BLaER1 (cell line): ENCODE measurements around the gene PTPMT1.
A peak's percentile ranks its signal among the peaks of the same experiment; 100 is the strongest.

ENCODE experiments used
- H3K27ac ChIP-seq: shearing (Covaris generic); formaldehyde crosslinking; 2 replicates; pipeline ENCODE4 v1.8.1; 2022
- H3K27me3 ChIP-seq: shearing (Covaris generic); formaldehyde crosslinking; 2 replicates; pipeline ENCODE4 v1.8.1; 2022
- H3K36me3 ChIP-seq: shearing (Covaris generic); formaldehyde crosslinking; 2 replicates; pipeline ENCODE4 v1.8.1; 2022
- H3K4me1 ChIP-seq: shearing (Covaris generic); formaldehyde crosslinking; 2 replicates; pipeline ENCODE4 v1.8.1; 2022
- H3K4me2 ChIP-seq: shearing (Covaris generic); formaldehyde crosslinking; 2 replicates; pipeline ENCODE4 v1.8.1; 2022
- H3K4me3 ChIP-seq: shearing (Covaris generic); formaldehyde crosslinking; 2 replicates; pipeline ENCODE4 v1.8.1; 2022
- H3K9ac ChIP-seq: shearing (Covaris generic); formaldehyde crosslinking; 2 replicates; pipeline ENCODE4 v1.8.1; 2022
- H3K9me3 ChIP-seq: shearing (Covaris generic); formaldehyde crosslinking; 2 replicates; pipeline ENCODE4 v1.8.1; 2022
- H4K20me1 ChIP-seq: shearing (Covaris generic); formaldehyde crosslinking; 2 replicates; pipeline ENCODE4 v1.8.1; 2022
- Cebpa-rat ChIP-seq: shearing (Covaris generic); IDR thresholded peaks from 2 replicates; pipeline ENCODE4 v1.8.1; 2022

The PTPMT1 gene

DNA sequence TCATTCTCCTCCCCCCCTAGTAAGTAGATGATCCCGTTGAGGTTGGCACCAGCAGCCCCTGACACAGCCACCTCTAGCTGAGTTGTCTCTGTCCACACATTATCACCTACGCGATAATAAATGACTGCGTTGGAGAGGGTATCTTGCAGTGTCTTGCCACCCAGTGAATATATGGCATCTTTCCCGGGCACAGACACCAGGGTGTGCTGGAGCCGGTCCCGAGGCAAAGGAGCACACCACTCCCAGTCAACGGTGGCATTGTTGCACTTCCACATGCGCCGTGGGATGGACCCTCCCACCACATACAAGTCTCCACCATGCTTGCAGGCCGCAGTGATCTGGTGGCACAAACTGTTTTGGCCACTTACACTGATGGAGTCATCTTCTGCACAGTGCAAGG, 7.9 kb downstream of the PTPMT1 start:
- TF ChIP-seq Cebpa-rat = no peak

DNA sequence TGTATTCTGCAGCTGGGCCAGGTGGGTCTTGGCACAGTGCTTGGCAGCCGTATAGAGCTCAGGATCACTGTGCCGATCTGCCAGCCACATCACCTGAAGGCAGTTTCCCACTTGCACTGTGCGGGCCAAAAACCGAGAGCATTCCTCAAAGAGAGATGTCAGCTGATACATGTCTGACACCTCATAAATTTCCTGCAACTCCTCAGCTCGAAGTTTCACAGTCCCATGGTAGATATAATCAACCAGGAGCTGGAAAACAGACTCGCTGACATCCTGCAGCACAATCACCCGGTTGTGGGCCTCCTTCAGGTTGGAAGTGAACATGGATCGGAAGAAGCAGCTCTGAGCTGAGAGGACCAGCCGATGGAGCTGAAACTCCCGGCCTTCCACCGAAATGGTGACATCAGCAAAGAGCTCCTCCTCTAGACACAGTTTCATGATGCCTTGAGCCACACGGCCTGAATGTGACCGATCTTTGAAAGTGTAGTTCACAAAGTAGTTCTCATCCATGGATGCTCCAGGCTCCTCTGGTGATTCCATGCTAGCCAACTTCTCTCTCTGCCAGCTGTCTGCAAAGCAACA, 12.2 kb downstream of the PTPMT1 start:
- TF ChIP-seq Cebpa-rat = no peak
- H3K4me2 ChIP-seq = peak overlapping the region; percentile 94
- H3K36me3 ChIP-seq = peaks cover 78% of the 10 kb centered on the region
- no peaks in the 10 kb centered on the region for H3K27me3 ChIP-seq
- peaks cover 33% of the 10 kb centered on the region for H4K20me1 ChIP-seq
- no peaks in the 10 kb centered on the region for H3K9me3 ChIP-seq
- H3K4me3 ChIP-seq = peak overlapping the region; percentile 81
- peak overlapping the region; percentile 88 for H3K9ac ChIP-seq
- H3K4me1 ChIP-seq = peaks cover 35% of the 10 kb centered on the region
- 0 out of 2 replicates have a peak overlapping the region, but pooled peaks have one; percentile 86 for H3K27ac ChIP-seq

More for the DNA sequence above, 7.9 kb downstream of the PTPMT1 start:
- Histone ChIP-seq H3K36me3 (peaks cover 96% of the 10 kb centered on the region), H3K27me3 (no peaks in the 10 kb centered on the region), H3K4me3 (no peak overlapping the region), H3K9me3 (no peaks in the 10 kb centered on the region), H3K9ac (no peak overlapping the region), H3K4me2 (no peak overlapping the region), H3K27ac (no peak overlapping the region), H4K20me1 (peaks cover 65% of the 10 kb centered on the region), H3K4me1 (peaks cover 21% of the 10 kb centered on the region)

DNA sequence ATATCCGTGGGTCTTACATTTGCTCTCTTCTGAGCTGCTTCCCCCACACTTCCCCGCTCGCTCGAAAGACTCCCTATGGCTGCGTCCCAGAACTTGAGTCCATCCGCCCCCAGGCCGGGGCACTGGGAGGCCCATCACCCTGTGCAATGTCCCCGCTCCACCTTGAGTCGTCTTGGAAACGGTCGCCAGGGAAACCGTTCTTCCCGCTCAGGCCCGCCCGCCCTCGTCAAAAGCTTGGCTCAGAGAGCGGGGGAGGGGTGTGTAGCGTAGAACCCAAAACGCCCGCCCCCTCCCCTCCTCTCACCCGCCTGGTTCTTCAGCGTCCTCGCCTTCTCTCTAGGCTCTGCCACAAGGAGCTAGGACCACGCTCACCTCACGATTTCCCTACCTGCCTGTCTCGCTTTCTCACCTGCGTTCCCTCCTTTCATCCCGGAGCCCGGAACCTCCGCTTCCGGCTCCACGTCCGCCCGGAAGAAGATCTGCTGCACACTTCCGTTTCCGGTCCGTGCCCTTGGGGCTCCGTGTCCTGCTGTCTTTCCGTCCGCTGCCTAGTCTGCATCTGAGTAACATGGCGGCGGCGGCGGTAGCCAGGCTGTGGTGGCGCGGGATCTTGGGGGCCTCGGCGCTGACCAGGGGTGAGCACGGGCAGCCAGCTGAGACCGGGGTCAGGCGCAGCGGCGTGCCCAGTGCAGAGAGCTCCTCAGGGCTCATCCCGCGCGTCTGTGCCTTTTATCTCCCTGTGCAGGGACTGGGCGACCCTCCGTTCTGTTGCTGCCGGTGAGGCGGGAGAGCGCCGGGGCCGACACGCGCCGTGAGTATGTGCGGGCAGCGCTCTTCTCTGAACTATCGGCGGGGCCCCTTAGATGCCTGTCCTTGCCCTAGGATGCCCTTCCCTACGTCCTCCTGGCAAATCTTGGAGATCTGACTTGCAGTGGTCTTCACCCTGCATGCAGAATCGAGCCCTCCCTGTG, 13.4 kb downstream of the PTPMT1 start, which contains the start of the genes KBTBD4 and NDUFS3:
Gene KBTBD4 (minus strand): TSS at position 447 of the 971 bp plus-strand sequence. CDS start 19 bp downstream, at position 428.
Gene NDUFS3 (plus strand): TSS at position 551 of the 971 bp plus-strand sequence. CDS start 18 bp downstream, at position 569.
- no peak for TF ChIP-seq Cebpa-rat
- Histone ChIP-seq H3K4me3 (peak within 1 kb of the TSS; percentile 81), H3K9ac (peak within 1 kb of the TSS; percentile 88), H3K4me1 (peaks cover 35% of the 10 kb centered on the region), H4K20me1 (peaks cover 21% of the 10 kb centered on the region), H3K36me3 (peaks cover 78% of the 10 kb centered on the region), H3K27ac (peak within 1 kb of the TSS; percentile 86), H3K27me3 (no peaks in the 10 kb centered on the region), H3K9me3 (no peaks in the 10 kb centered on the region), H3K4me2 (peak within 1 kb of the TSS; percentile 94)

DNA sequence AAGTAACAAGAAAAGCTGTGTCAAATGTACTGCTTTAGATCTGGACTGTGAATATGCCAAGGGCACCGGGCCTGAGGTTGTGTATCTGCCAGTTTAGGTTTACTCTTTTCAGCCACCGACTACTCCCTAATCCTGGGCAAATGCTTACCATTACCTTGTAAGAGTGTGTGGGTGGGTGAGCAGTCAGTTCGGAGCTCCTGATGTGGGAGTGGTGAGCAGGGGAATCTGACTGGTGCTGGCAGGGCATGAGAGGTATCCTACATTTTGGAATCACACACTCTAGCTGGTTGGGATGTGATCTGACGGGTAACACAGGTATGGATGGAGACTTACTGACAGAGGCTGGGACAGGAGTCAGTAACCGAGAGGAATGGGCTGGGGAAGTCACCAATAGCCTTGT, 18.4 kb downstream of the PTPMT1 start:
- H3K9ac ChIP-seq = no peak overlapping the region
- no peak overlapping the region for H3K27ac ChIP-seq
- no peaks in the 10 kb centered on the region for H4K20me1 ChIP-seq
- H3K9me3 ChIP-seq = no peaks in the 10 kb centered on the region
- no peak for TF ChIP-seq Cebpa-rat
- no peak overlapping the region for H3K4me2 ChIP-seq
- no peak overlapping the region for H3K4me3 ChIP-seq
- H3K36me3 ChIP-seq = peaks cover 67% of the 10 kb centered on the region
- H3K27me3 ChIP-seq = no peaks in the 10 kb centered on the region
- peaks cover 29% of the 10 kb centered on the region for H3K4me1 ChIP-seq

DNA sequence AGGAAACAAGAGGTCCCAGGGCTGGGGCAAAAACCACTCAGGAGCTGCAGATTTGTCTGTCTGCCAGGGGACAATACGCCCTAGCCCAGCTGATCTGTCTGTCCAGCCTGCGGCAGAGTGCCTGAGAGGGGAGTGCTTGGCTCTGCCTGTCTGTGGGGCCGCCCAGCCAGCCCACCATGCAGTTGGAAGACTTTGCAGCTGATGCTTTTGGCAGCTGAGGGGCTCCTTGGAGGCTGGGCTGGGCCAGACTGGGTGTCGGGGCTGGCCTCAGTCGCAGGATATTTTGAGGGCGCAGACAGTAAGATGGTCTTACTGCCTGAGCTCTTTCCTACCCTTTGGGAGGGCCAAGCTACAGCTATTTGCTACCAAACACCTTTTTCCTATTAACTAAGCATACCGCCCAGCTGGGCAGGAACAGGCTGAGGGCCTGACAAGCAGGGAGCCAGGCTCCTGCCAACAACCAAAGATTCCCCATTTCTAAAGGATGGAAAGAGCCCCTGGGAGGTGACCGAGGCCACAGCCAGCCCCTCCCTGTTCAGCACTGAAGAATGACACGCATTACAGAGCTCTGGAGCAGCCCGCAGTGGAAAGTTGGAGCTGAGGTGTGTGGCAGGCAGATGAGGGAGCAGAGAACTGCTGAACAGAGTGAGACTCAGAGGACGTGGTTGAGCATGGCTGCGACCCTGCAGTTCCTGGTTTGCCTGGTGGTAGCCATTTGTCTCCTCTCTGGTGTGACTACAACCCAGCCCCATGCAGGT, 20.9 kb downstream of the PTPMT1 start, which contains the start of gene FAM180B:
Gene FAM180B (plus strand): TSS at position 581 of the 758 bp plus-strand sequence. CDS start 91 bp downstream, at position 672.
- TF ChIP-seq Cebpa-rat = no peak
- H3K4me1 ChIP-seq = peaks cover 27% of the 10 kb centered on the region
- peak within 1 kb of the TSS; percentile 25; the same call in 1 of the 2 replicates for H3K4me2 ChIP-seq
- no peaks in the 10 kb centered on the region for H3K9me3 ChIP-seq
- H3K36me3 ChIP-seq = peaks cover 70% of the 10 kb centered on the region
- H3K4me3 ChIP-seq = no peak within 1 kb of the TSS
- H3K9ac ChIP-seq = no peak within 1 kb of the TSS
- no peaks in the 10 kb centered on the region for H4K20me1 ChIP-seq
- H3K27me3 ChIP-seq = no peaks in the 10 kb centered on the region
- H3K27ac ChIP-seq = peak within 1 kb of the TSS; percentile 44

DNA sequence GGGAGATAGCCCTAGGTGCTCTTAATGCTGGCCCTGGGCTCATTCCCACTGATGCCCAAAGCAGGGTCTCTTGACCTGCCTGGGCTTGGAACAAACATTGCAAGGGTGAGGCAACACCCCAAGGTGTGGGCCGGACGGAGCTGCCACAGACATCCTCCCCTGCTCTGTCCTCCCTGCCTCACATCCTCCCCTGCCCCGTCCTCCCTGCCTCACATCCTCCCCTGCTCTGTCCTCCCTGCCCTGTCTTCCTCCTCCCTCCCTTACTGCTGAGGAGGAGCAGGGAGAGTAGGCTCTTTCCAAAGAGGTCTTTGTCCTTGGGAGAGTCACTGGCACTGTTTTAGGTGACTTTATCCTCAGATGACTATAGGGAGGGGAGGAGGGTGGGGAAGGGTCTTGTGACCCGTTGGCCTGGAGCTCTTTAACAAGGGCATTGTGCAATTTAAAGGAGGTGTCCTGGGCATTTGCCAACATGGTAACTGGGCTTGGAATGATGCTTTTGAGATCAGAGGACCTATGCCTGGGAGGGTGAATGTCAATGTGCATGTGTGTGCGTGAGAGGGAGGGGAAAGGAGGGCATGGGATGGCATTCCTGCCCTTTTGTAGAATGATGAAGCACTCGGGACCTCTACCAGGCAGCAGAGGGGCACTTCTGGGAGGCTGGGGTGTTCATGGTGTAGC, 21.8 kb downstream of the PTPMT1 start:
- TF ChIP-seq Cebpa-rat = no peak
- Histone ChIP-seq H3K36me3 (peaks cover 61% of the 10 kb centered on the region), H3K9ac (no peak overlapping the region), H3K9me3 (no peaks in the 10 kb centered on the region), H3K27me3 (peaks cover 5% of the 10 kb centered on the region), H3K4me2 (peak overlapping the region; percentile 25; the same call in 1 of the 2 replicates), H3K27ac (peak overlapping the region; percentile 44; the same call in 1 of the 2 replicates), H4K20me1 (no peaks in the 10 kb centered on the region), H3K4me1 (peaks cover 36% of the 10 kb centered on the region), H3K4me3 (no peak overlapping the region)

DNA sequence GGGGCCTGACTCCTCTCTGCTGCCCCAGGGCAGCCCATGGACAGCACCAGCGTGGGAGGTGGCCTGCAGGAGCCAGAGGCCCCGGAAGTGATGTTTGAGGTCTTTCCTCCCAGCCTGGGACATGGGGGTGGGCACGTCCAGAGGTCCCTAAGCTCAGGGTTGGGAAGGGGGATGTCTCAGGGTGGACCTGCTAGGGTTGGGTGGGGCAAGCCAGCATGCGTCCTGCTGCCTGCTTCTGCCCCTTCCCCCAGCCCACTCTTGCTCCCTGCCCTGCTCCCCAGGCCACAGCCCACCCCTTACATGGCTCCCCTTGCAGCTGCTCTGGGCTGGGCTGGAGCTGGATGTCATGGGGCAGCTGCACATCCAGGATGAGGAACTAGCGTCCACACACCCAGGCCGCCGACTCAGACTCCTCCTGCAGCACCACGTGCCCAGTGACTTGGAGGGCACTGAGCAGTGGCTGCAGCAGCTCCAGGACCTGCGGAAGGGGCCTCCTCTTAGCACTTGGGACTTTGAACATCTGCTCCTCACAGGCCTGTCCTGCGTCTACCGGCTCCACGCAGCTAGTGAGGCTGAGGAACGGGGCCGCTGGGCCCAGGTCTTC, 22.4 kb downstream of the PTPMT1 start:
- no peak overlapping the region for H3K4me3 ChIP-seq
- H3K27me3 ChIP-seq = peaks cover 12% of the 10 kb centered on the region
- peak overlapping the region; percentile 36; the same call in 1 of the 2 replicates for H3K9ac ChIP-seq
- no peaks in the 10 kb centered on the region for H3K9me3 ChIP-seq
- H4K20me1 ChIP-seq = no peaks in the 10 kb centered on the region
- peaks cover 43% of the 10 kb centered on the region for H3K4me1 ChIP-seq
- peak overlapping the region; percentile 44 for H3K27ac ChIP-seq
- H3K4me2 ChIP-seq = peak overlapping the region; percentile 25; the same call in 1 of the 2 replicates
- H3K36me3 ChIP-seq = peaks cover 55% of the 10 kb centered on the region
- TF ChIP-seq Cebpa-rat = no peak

DNA sequence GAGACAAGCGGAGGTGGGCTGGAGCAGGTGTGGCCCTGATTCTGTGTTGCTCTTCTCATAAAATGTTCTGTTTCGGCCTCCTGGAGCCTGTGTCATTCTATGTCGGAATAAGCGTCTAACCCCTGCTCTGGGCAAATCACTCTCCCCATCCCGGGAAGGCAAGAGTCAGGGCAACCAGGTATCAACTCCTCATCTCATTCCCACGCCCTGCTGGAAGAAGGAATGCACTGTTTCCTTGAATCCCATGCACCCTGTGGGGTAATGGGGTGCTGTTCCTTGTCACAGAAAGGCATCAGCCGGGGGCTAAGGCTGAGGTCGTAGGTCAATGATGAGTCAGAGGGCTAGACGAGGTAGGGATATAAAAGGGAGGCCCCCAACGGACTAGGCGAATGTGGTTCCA, 23.7 kb downstream of the PTPMT1 start:
- Histone ChIP-seq H3K4me1 (peaks cover 56% of the 10 kb centered on the region), H3K9ac (no peak overlapping the region), H3K36me3 (peaks cover 42% of the 10 kb centered on the region), H3K27me3 (peaks cover 25% of the 10 kb centered on the region), H3K27ac (no peak overlapping the region), H3K9me3 (no peaks in the 10 kb centered on the region), H4K20me1 (no peaks in the 10 kb centered on the region), H3K4me3 (no peak overlapping the region), H3K4me2 (no peak overlapping the region)
- TF ChIP-seq Cebpa-rat = no peak
